ENCODE measurements around the gene RNF138.
"Not testable (repeated sequence)": the region's sequence is repeated elsewhere in the genome, so short reads cannot be mapped to it uniquely, and the experiment has no call there.

RNF138 gene

DNA sequence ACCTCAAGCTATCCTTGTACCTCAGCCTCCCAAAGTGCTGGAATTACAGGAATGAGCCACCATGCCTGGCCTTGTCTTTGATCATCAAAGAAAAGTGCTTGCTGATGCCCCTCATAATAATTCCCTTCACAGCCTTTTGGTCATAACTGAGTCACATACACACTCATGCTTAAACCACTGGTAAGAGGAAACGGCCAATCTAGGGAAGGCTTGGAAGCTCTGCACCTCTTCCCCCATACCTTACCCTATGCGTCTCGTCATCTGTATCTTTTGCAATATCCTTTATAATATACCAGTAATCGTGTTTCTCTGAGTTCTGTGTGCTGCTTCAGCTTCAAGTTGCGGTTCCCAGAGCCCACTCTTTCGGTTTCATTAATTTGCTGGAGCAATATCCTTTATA lies 4.8 kb upstream of the RNF138 start:
- Histone ChIP-seq H3K79me2 (ENCODE audit: control insufficient read depth, low read length) (no peaks in the 10 kb centered on the region), H3K36me3 (ENCODE audit: control insufficient read depth, low read length) (no peaks in the 10 kb centered on the region), H3K4me3 (ENCODE audit: low read length) (no peak overlapping the region), H4K20me1 (ENCODE audit: control insufficient read depth, insufficient read depth, low read depth, low read length) (no peaks in the 10 kb centered on the region), H3K4me1 (ENCODE audit: control insufficient read depth, low read length) (peaks cover 13% of the 10 kb centered on the region), H3F3A (ENCODE audit: control insufficient read depth, insufficient read depth) (peaks cover 6% of the 10 kb centered on the region), H3K27ac (ENCODE audit: low read depth, low read length) (no peak overlapping the region), H3K9me3 (ENCODE audit: control insufficient read depth, insufficient read depth, low read length) (no peaks in the 10 kb centered on the region), H3K9me2 (replicated peaks; ENCODE audit: control insufficient read depth, low read length) (no peaks in the 10 kb centered on the region), H3K4me2 (ENCODE audit: low read length) (no peak overlapping the region), H3K27me3 (ENCODE audit: control insufficient read depth, low read length) (no peaks in the 10 kb centered on the region; the same call in 1 of the 2 replicates)
- no peak for TF ChIP-seq EZH2phosphoT487 (IDR thresholded peaks at IDR 0.05; ENCODE audit: borderline replicate concordance, low read length)
- TF ChIP-seq, protein P1, sequence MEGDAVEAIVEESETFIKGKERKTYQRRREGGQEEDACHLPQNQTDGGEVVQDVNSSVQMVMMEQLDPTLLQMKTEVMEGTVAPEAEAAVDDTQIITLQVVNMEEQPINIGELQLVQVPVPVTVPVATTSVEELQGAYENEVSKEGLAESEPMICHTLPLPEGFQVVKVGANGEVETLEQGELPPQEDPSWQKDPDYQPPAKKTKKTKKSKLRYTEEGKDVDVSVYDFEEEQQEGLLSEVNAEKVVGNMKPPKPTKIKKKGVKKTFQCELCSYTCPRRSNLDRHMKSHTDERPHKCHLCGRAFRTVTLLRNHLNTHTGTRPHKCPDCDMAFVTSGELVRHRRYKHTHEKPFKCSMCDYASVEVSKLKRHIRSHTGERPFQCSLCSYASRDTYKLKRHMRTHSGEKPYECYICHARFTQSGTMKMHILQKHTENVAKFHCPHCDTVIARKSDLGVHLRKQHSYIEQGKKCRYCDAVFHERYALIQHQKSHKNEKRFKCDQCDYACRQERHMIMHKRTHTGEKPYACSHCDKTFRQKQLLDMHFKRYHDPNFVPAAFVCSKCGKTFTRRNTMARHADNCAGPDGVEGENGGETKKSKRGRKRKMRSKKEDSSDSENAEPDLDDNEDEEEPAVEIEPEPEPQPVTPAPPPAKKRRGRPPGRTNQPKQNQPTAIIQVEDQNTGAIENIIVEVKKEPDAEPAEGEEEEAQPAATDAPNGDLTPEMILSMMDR (IDR thresholded peaks at IDR 0.05; ENCODE audit: low read depth, low read length, poor library complexity, severe bottlenecking) = no peak

DNA sequence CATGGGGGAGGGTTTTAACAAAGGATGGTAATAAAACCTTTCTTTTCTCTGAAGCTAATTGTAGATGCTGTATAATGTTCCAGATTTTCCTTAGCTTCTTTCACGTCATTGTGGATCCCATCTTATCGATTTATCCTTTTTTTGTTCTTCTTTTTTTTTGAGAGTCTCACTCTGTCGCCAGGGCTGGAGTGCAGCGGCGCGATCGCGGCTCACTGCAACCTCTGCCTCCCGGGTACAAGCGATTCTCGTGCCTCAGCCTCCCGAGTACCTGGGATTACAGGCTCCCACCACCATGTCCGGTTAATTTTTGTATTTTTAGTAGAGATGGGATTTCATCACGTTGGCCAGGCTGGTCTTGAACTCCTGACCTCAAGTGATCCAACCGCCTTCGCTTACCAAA lies 843 bp upstream of the RNF138 start:
- peaks cover 20% of the 10 kb centered on the region for H3K4me1 ChIP-seq (ENCODE audit: control insufficient read depth, low read length)

DNA sequence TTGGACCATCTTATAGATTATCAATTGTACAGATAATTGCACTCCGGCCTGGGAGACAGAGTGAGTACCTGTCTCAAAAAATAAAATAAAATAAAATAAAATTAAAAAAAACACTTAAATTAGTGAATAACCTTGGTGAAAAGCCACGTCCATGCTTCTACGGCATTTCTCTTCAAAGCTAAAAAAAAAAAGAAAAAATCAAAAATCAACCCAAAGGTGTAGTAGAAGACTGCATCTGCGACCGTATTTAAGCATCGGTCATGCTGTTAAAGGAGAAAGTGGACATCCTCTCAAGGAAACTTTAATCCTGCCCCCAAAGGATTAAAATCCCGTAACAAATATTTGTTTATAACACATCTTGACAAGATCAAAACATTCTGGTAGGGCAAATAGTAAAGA lies 350 bp upstream of the RNF138 start:
- H3K4me3 ChIP-seq (ENCODE audit: low read length) = peak overlapping the region; percentile 76

More for the DNA sequence above, 843 bp upstream of the RNF138 start:
- Histone ChIP-seq H3K36me3 (ENCODE audit: control insufficient read depth, low read length) (peaks cover 31% of the 10 kb centered on the region), H4K20me1 (ENCODE audit: control insufficient read depth, insufficient read depth, low read depth, low read length) (peaks cover 21% of the 10 kb centered on the region), H3K79me2 (ENCODE audit: control insufficient read depth, low read length) (peaks cover 34% of the 10 kb centered on the region)
- not testable (repeated sequence) for H3F3A ChIP-seq (ENCODE audit: control insufficient read depth, insufficient read depth); H3K4me2 ChIP-seq (ENCODE audit: low read length); H3K27me3 ChIP-seq (ENCODE audit: control insufficient read depth, low read length); H3K9me3 ChIP-seq (ENCODE audit: control insufficient read depth, insufficient read depth, low read length); H3K9me2 ChIP-seq (replicated peaks; ENCODE audit: control insufficient read depth, low read length); H3K27ac ChIP-seq (ENCODE audit: low read depth, low read length); H3K4me3 ChIP-seq (ENCODE audit: low read length)

DNA sequence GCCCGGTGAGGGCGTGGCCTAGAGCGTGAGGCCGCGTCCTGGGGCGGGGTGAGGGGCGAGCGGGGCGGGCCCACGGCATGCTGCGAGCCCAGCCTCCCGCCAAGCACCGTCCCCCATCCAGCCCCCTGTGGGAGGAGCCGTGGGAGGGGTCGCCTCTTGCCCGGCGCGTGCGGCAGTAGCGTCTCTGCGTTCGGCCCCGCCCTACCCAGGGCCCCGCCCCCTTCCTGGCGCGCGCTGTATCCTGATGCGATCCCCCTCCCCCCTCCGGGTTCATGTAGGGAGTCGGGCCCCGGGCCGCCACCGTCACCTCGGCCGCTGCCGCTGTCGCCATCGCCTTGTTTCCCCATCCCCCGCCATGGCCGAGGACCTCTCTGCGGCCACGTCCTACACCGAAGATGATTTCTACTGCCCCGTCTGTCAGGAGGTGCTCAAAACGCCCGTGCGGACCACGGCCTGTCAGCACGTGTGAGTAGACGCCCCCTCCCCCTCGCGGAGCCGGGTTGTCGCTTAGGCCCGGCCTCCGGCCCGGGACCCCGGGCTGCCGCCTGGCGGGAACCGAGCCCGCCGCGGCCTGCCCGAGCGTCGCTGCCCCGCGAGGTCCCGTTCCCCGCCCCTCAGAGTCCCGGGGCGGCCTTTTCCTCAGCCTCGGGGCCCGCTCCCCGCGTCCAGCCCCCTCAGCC lies 888 bp downstream of the RNF138 start:
- Histone ChIP-seq H3K4me3 (ENCODE audit: low read length) (peak overlapping the region; percentile 76), H3K4me1 (ENCODE audit: control insufficient read depth, low read length) (peaks cover 24% of the 10 kb centered on the region), H3K27me3 (ENCODE audit: control insufficient read depth, low read length) (no peaks in the 10 kb centered on the region), H3K79me2 (ENCODE audit: control insufficient read depth, low read length) (peaks cover 51% of the 10 kb centered on the region), H4K20me1 (ENCODE audit: control insufficient read depth, insufficient read depth, low read depth, low read length) (peaks cover 24% of the 10 kb centered on the region), H3K9me3 (ENCODE audit: control insufficient read depth, insufficient read depth, low read length) (no peaks in the 10 kb centered on the region), H3K9me2 (replicated peaks; ENCODE audit: control insufficient read depth, low read length) (no peaks in the 10 kb centered on the region), H3K36me3 (ENCODE audit: control insufficient read depth, low read length) (peaks cover 45% of the 10 kb centered on the region), H3K27ac (ENCODE audit: low read depth, low read length) (peak overlapping the region; percentile 94), H3F3A (ENCODE audit: control insufficient read depth, insufficient read depth) (peaks cover 6% of the 10 kb centered on the region), H3K4me2 (ENCODE audit: low read length) (peak overlapping the region; percentile 92)
- no peak for TF ChIP-seq EZH2phosphoT487 (IDR thresholded peaks at IDR 0.05; ENCODE audit: borderline replicate concordance, low read length)
- TF ChIP-seq, protein P1 (IDR thresholded peaks at IDR 0.05; ENCODE audit: low read depth, low read length, poor library complexity, severe bottlenecking) = no peak

More for the DNA sequence above, 350 bp upstream of the RNF138 start:
- peak overlapping the region; percentile 92 for H3K4me2 ChIP-seq (ENCODE audit: low read length)
- H3K4me1 ChIP-seq (ENCODE audit: control insufficient read depth, low read length) = peaks cover 24% of the 10 kb centered on the region
- H3K27me3 ChIP-seq (ENCODE audit: control insufficient read depth, low read length) = no peaks in the 10 kb centered on the region
- peaks cover 39% of the 10 kb centered on the region for H3K79me2 ChIP-seq (ENCODE audit: control insufficient read depth, low read length)
- peaks cover 6% of the 10 kb centered on the region for H3F3A ChIP-seq (ENCODE audit: control insufficient read depth, insufficient read depth)
- H3K36me3 ChIP-seq (ENCODE audit: control insufficient read depth, low read length) = peaks cover 36% of the 10 kb centered on the region
- peak overlapping the region; percentile 94 for H3K27ac ChIP-seq (ENCODE audit: low read depth, low read length)
- TF ChIP-seq EZH2phosphoT487 (IDR thresholded peaks at IDR 0.05; ENCODE audit: borderline replicate concordance, low read length) = no peak
- TF ChIP-seq, protein P1 (IDR thresholded peaks at IDR 0.05; ENCODE audit: low read depth, low read length, poor library complexity, severe bottlenecking) = no peak
- H3K9me2 ChIP-seq (replicated peaks; ENCODE audit: control insufficient read depth, low read length) = no peaks in the 10 kb centered on the region
- no peaks in the 10 kb centered on the region for H3K9me3 ChIP-seq (ENCODE audit: control insufficient read depth, insufficient read depth, low read length)
- H4K20me1 ChIP-seq (ENCODE audit: control insufficient read depth, insufficient read depth, low read depth, low read length) = peaks cover 24% of the 10 kb centered on the region
